Endodermal cell (in vitro differentiated cells): ENCODE data around the gene TMEM273. TPM values are rescaled to one million over a fixed set of nuclear protein-coding genes. Genes with fewer than 3 reads are reported as not detected.

ENCODE experiments used
- DNase-seq: peaks from one replicate; pipeline ENCODE4 v3.0.0-alpha.2; 2017
- H3K27ac ChIP-seq: 2 replicates; pipeline ENCODE4 v1.5.1; 2013; ENCODE audit warnings: mild to moderate bottlenecking, low read depth, low read length, moderate library complexity
- H3K27me3 ChIP-seq: 2 replicates; pipeline ENCODE4 v1.6.1; 2013; ENCODE audit warnings: mild to moderate bottlenecking, low read length, moderate library complexity; ENCODE audit not compliant: insufficient read depth, control insufficient read depth, poor library complexity, severe bottlenecking
- H3K36me3 ChIP-seq: 2 replicates; pipeline ENCODE4 v1.7.0; 2013; ENCODE audit warnings: mild to moderate bottlenecking, low read length, moderate library complexity; ENCODE audit not compliant: control insufficient read depth, insufficient read depth
- H3K4me1 ChIP-seq: one replicate; pipeline ENCODE4 v1.7.0; 2013; ENCODE audit warnings: low read length; ENCODE audit not compliant: control insufficient read depth, insufficient read depth
- H3K4me3 ChIP-seq: 2 replicates; pipeline ENCODE4 v1.5.1; 2013; ENCODE audit warnings: mild to moderate bottlenecking, low read length, moderate library complexity
- H3K9ac ChIP-seq: 2 replicates; pipeline ENCODE4 v1.6.1; 2013; ENCODE audit warnings: mild to moderate bottlenecking, low read length, moderate library complexity; ENCODE audit not compliant: poor library complexity, severe bottlenecking; ENCODE audit errors: extremely low read depth
- H3K9me3 ChIP-seq: 2 replicates; pipeline ENCODE4 v1.6.1; 2013; ENCODE audit warnings: mild to moderate bottlenecking, low read length, moderate library complexity; ENCODE audit not compliant: control insufficient read depth
- H3K27ac Mint-ChIP-seq: 2 replicates; pipeline ENCODE4 v1.8.0; 2020; ENCODE audit warnings: mixed read lengths
- H3K27me3 Mint-ChIP-seq: 2 replicates; pipeline ENCODE4 v1.8.0; 2021; ENCODE audit warnings: mild to moderate bottlenecking, mixed read lengths; ENCODE audit not compliant: insufficient read depth
- H3K36me3 Mint-ChIP-seq: 2 replicates; pipeline ENCODE4 v1.8.0; 2020; ENCODE audit warnings: low read depth, mixed read lengths
- H3K4me1 Mint-ChIP-seq: 2 replicates; pipeline ENCODE4 v1.8.0; 2020; ENCODE audit warnings: mixed read lengths
- H3K4me3 Mint-ChIP-seq: 2 replicates; pipeline ENCODE4 v1.8.0; 2020; ENCODE audit warnings: mild to moderate bottlenecking, moderate library complexity, mixed read lengths
- H3K9me3 Mint-ChIP-seq: 2 replicates; pipeline ENCODE4 v1.8.0; 2020; ENCODE audit warnings: mild to moderate bottlenecking, mixed read lengths
- WGBS, 2 experiments: methylation state at CpG; one replicate each; pipeline versions ENCODE4 v1.1.5 to v1.1.7; 2013; ENCODE audit warnings: missing lambda C conversion rate in 2 of 2, mixed read lengths in 1 of 2; ENCODE audit not compliant: insufficient coverage in 1 of 2, insufficient read length in 1 of 2; 5-methylcytosine and 5-hydroxymethylcytosine counted together
- total RNA-seq, 2 donors: library from RNA; stranded (reverse); fragmentation: NEBNext Ultra II Directional in 1 of 2; extraction: Animal tissue kit (Norgen Biotek cat#: 25700) in 1 of 2; gene quantifications; 2 replicates in 1 of 2; 3 replicates in 1 of 2; pipeline ENCODE4 v1.2.1, GENCODE V29; 2021
- TF ChIP-seq, protein P1 (sequence below): fragments of 200-600 bp; sonication (generic); conservative IDR thresholded peaks from 2 replicates; pipeline ENCODE4 v1.5.0; 2021; ENCODE audit warnings: antibody characterized with exemption, mild to moderate bottlenecking

TMEM273 gene
- total RNA-seq, 2 donors from 2014 or later = not detected

DNA sequence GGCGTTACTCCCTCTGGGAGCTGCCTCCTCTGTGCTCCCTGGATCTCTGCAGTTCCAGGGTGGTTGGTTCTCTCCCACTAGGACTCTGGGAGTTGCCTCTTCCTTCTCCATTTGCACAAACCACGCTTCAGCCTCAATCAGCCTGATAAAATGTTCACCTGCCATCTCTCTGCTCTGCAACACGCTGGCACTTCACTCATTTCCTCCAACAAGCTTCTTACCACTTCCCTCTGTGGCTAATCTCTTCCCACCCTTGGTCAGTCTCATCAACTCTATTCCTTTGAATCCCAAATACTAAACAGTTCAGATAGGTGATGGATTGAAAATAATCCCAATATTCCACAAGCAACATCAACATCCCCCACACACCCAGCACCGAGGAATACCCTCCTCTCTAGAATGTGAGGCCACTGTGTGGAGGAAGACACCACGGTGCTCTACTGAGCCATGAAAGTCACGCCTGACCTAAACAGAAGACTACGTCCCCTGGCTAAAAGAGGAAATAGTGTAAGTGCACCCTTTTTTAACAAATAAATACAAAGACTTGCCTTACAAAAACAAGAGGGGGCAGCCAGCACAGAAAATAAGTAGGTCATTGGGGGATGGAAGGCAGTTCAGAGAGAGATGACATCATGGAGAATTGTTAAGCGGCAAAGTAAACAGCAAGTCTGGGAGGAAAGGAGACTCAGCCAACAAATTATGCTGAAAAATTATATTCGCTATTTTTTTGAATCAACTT, 52.4 kb downstream of the TMEM273 start:
- Histone ChIP-seq H3K9me3 (no peaks in the 10 kb centered on the region), H3K4me3 (no peak overlapping the region), H3K27ac (no peak overlapping the region), H3K36me3 (no peaks in the 10 kb centered on the region), H3K9ac (no peak overlapping the region), H3K4me1 (no peaks in the 10 kb centered on the region), H3K27me3 (no peaks in the 10 kb centered on the region)
- no peaks in the 10 kb centered on the region for H3K36me3 Mint-ChIP-seq
- H3K9me3 Mint-ChIP-seq = peaks cover 2% of the 10 kb centered on the region
- no peak overlapping the region for H3K4me3 Mint-ChIP-seq
- TF ChIP-seq, protein P1, sequence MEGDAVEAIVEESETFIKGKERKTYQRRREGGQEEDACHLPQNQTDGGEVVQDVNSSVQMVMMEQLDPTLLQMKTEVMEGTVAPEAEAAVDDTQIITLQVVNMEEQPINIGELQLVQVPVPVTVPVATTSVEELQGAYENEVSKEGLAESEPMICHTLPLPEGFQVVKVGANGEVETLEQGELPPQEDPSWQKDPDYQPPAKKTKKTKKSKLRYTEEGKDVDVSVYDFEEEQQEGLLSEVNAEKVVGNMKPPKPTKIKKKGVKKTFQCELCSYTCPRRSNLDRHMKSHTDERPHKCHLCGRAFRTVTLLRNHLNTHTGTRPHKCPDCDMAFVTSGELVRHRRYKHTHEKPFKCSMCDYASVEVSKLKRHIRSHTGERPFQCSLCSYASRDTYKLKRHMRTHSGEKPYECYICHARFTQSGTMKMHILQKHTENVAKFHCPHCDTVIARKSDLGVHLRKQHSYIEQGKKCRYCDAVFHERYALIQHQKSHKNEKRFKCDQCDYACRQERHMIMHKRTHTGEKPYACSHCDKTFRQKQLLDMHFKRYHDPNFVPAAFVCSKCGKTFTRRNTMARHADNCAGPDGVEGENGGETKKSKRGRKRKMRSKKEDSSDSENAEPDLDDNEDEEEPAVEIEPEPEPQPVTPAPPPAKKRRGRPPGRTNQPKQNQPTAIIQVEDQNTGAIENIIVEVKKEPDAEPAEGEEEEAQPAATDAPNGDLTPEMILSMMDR = no peak
- H3K4me1 Mint-ChIP-seq = peaks cover 8% of the 10 kb centered on the region
- no peak for DNase-seq
- 89 to 97% methylated on average over 4 to 9 of the region's 9 CpGs for WGBS, 2 experiments
- no peak overlapping the region for H3K27ac Mint-ChIP-seq
- H3K27me3 Mint-ChIP-seq = peaks cover 6% of the 10 kb centered on the region

DNA sequence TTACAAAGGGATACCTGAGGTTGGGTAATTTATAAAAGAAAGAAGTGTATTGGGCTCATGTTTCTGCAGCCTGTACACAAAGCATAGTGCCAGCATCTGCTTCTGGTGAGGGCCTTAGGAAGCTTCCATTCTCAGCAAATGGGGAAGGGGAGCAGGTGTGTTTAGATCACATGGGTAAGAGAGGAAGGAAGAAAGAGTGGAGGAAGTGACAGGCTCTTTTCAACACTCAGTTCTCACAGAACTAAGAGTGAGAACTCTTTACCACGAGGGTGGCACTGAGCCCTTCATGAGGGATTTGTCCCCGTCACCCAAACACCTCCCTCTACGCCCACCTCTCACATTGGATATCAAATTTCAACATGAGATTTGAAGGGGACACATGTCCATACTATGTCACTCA, 53.9 kb downstream of the TMEM273 start:
- no peaks in the 10 kb centered on the region for H3K36me3 Mint-ChIP-seq
- no peak overlapping the region for H3K27ac Mint-ChIP-seq
- no peak overlapping the region for H3K9ac ChIP-seq
- no peaks in the 10 kb centered on the region for H3K9me3 ChIP-seq
- DNase-seq = no peak
- TF ChIP-seq, protein P1 = no peak
- H3K27me3 ChIP-seq = no peaks in the 10 kb centered on the region
- no peaks in the 10 kb centered on the region for H3K36me3 ChIP-seq
- H3K27me3 Mint-ChIP-seq = peaks cover 6% of the 10 kb centered on the region
- H3K27ac ChIP-seq = no peak overlapping the region
- no peak overlapping the region for H3K4me3 Mint-ChIP-seq
- H3K9me3 Mint-ChIP-seq = peaks cover 2% of the 10 kb centered on the region
- no peaks in the 10 kb centered on the region for H3K4me1 ChIP-seq
- 96 to 100% methylated on average over 2 to 3 of the region's 3 CpGs for WGBS, 2 experiments
- H3K4me3 ChIP-seq = no peak overlapping the region
- peaks cover 2% of the 10 kb centered on the region for H3K4me1 Mint-ChIP-seq

DNA sequence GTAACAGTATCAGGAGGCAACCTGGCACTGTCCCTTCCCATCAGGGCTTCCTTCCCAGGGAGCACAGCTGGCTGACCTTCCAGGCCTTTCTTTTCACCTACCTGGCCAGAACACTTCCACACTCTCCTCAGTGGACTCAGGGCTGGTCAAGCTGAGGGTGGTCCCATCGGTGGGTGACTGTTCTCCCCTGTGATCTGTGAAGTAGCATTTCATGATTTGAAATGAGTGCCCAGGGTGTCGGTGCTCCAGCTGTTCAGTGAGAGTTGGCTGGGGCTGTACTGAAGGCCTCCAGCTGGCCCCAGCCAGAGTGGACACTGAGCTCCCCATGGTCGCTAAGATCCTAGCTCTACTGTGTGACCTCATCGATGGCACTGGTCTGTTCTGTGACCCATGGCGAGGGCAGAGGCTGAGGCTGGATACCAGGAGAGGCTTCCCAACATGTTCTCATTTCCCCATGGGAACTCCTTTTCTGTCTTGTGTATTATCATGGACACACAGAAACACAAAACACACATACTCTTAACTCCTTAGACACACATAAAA, 54.4 kb downstream of the TMEM273 start, which contains the start of gene FAM170B:
TSS of gene FAM170B (minus strand) at position 316 of the 543 bp plus-strand sequence. CDS start at position 213, 103 bp downstream.
- H3K36me3 Mint-ChIP-seq = no peaks in the 10 kb centered on the region
- no peak within 1 kb of the TSS for H3K4me3 ChIP-seq
- TF ChIP-seq, protein P1 = no peak
- no peaks in the 10 kb centered on the region for H3K4me1 ChIP-seq
- 87 to 88% methylated on average over 4 to 5 of the region's 5 CpGs for WGBS, 2 experiments
- no peaks in the 10 kb centered on the region for H3K36me3 ChIP-seq
- H3K9ac ChIP-seq = no peak within 1 kb of the TSS
- H3K4me3 Mint-ChIP-seq = no peak within 1 kb of the TSS
- no peaks in the 10 kb centered on the region for H3K9me3 ChIP-seq
- peaks cover 2% of the 10 kb centered on the region for H3K9me3 Mint-ChIP-seq
- DNase-seq = no peak
- H3K27me3 ChIP-seq = no peaks in the 10 kb centered on the region
- no peak within 1 kb of the TSS for H3K27ac Mint-ChIP-seq
- H3K27ac ChIP-seq = no peak within 1 kb of the TSS
- peaks cover 2% of the 10 kb centered on the region for H3K4me1 Mint-ChIP-seq
- H3K27me3 Mint-ChIP-seq = peaks cover 6% of the 10 kb centered on the region
